Activated T-helper 9 cell treated with anti-CD3 and anti-CD28 coated beads, Interleukin-2, amount 50 U/mL, for 16 hours (primary cell): ENCODE results near the gene WFS1.

ENCODE experiments used
- DNase-seq: peaks from one replicate; pipeline ENCODE4 v3.0.0-alpha.2; 2020; ENCODE audit warnings: low read depth

WFS1 gene

DNA sequence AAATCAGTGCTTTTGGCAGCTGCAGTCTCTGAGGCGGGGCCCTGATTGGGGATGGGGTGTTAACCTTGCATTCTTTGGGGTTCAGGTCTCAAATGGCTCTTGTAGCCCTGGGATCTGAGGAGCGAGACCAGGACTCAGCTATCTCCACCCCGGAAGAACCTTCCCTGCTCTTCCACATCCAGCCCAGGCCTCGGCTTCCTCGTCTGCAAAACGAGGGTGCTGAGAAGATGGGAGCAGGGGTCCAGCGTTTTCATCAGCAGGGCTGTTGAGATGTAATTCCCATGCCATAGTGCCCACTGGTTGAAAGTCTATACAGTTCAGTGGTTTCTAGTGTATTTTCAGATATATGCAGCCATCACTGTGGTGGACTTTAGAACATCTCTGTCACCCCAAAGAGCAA, 34.6 kb upstream of the WFS1 start:
- no peak for DNase-seq

DNA sequence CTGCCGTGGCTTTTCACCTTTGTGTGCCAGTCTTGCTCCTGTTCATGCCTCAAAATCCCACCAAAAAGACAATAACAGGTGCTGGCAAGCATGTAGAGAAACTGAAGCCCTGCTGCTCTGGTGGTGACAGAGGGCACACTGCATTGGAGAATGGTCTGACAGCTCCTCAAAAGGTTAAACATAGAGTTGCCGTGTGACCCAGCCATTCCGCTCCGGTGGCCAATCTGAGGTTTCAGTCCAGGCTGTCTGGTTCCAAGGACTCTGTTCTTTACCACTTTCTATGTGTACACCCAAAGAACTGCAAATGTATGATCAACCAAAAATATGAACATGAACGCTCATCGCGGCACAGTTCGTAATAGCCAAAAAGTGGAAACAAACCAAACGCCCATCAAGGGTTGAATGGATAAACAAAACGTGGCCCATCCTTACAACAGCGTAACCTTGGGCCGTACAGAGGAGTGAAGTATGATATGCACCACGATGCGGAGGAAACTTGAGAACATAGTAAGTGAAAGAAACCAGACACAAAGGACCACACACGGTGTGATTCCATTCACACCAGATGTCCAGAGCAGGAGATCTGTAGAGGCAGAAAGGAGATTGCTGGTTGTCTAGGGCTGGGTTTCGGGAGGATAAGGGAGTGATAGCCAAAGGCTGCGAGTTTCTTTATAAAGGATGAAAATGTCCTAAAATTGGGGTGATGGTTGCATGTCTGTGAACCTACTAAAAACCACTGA, 33.6 kb upstream of the WFS1 start:
- no peak for DNase-seq

DNA sequence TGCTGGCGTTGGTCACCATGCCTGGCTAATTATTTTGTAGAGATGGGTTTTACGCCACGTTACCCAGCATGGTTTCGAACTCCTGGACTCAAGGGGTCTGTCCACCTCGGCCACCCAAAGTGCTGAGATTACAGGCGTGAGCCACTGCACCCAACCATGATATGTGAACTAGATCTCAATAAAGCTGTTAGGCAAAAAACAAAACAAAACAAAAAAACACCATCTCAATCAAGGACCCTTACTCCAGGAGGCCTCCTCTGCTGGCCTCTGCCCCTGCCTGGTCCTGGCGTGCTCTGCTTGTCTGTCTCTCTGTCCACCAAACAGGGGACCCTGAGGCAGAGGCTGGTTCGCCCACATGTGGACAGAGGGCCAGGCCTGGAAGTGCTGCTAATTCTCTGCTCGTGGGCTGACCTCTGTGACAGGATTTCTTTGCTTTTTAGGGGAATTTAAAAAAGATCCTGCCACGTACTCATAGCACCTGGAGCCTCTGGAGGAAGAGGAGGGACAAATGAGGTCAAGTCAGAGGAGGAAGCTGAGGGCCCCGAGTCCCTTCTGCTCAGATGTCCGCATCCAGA, 32.7 kb upstream of the WFS1 start:
- no peak for DNase-seq

DNA sequence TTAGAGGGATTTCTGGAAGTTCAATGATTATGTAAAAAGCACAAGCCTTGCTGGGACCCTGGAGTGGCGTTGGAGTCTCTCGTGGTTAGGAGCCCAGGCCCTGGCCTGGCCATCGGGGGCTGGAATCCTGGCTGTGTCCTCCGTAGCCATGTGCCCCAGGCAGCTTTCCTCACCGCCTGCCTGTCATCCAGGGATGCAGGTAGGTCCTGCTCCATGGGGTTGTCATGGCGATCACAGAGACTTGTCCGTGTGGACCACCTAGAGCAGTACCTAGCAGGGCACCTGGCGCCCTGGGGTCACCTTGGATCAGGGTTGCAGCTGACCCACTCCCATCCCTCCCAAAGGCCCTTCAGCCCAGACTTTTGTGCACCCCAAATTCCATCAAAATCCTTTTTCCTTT, 30.2 kb upstream of the WFS1 start:
- DNase-seq = no peak

DNA sequence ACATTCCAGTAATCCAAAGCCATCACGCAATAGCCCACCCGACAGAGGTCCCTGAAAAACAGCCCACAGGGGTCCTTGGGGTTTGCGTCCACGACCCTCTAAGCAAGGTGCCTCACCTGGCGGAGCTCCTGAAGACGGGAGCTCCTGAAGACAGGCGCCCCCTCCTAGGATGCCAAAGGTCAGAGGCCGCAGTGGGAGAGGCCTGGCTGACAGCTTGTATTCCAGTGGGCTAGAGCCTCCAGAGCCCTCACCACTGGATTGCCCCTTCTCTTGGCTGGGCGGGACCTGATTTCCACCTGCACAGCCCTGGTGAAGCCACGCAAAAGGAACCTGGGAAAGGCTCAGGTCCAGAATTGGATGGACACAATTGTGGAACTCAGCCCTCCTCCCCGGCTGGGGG, 29.7 kb upstream of the WFS1 start:
- no peak for DNase-seq

DNA sequence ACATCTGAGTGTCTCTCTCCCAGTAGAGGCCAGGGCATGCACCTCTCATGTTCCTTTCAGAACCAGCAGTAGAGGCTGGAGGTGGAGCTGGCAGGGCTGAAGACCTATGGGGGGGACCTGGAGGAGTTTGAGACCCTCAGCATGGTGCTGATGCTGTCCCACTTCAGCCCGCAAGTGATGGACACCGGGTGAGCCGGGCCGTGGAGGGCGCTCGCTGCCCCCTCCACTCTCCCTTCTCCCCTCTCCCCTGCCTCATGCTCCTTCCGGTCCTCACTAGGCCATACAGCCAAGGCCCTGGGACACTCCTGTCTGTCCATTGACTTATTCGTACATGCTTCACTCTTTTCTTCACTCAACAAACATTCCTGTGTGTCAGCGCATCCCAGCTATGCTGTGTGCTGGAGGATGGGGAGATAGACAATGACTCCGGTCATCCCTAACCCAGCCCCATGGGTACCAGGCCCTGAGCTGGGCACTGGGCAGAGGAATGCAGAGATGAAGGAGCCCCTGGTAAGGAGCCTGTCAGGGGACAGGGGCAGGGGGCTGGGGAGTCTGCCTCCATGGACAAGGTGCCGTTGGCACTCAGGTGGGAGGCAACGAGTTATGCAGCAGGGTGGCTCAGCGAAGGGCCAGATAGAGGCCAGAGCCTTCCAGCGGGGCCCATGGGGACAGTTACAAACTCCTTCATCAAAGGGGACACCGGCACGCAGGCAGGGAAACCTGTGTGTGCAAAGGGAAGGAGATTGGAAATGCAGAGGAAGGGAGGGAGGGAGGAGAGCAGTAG, 28.4 kb upstream of the WFS1 start:
- no peak for DNase-seq

DNA sequence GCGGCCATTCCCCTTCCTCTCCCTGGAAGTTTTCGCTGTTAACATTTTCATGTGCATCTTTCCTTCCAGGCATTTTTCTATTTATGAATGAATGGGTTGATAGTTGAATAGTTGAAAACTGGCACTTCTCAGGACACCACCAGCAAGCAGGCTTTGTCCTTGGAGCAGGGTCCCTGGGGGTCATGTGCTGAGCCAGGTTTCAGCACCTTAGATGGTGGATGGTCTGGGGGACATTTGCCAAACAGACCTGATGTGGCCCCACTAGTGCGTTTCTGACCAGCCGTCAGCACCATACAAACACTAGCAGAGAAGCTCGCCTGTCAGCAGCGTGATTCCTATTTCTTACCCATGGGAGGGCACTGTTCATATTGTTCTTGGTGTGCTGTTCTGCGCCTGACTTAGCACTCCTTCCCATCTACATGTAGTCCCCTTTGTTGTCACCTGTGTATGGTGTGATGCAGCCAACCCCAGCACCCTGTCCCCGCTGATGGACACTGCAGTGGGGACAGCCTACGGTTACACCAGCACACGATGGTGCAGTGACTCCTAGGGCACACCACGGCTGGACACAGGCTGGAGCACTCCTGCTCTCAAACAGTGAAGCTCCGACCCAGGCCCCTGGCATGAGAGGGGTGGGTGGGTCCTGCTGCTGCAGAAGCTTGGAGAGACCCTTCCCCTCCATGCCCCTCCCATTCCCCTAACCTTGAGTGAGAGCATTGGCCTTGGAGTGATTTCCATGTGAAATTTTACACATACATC, 27.2 kb upstream of the WFS1 start:
- no peak for DNase-seq

DNA sequence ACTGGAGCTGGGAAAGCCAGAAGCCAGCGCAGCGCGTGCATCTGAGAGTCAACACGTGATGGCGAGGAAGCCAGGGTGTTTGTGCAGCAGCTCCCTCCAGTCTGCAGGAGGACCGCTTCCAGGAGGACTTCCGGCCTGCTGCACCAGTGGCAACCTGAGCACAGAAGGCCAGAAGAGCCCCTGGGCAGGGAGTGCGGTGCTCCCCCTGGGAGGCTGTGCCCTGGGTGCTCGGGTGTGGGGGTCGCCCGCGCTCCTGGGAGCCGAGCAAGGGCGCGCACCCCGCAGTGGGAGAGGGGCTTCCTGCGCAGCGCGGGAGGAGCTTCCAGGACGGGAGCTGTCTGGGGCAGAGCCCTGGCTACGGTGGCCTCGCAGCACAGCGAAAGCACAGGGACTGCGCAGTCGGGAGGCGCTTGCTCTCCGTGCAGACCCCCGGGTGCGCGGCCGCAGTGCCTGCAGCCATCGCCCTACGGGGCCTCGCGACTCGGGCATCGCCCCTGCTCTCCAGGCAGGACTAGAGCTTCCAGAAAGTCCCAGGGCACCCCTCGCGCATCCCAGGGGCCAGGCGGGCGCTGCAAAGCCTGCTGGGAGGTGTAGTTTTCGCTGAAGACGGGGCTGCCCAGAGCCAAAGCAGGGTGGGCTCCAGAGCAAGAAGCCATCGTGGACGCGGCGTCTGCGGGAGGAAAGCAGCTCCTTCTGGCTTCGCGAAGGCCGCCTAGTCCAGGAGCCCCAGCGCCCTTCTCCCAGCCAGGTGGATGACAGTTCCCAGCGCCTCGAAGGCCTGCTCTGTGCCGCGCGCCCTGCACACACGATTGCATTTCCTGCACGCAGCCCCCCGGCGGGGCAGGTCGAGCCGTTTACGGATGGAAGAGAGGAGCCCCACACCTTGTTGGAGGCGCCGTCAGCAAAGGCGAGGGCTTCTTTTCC, 24.1 kb upstream of the WFS1 start:
- no peak for DNase-seq

DNA sequence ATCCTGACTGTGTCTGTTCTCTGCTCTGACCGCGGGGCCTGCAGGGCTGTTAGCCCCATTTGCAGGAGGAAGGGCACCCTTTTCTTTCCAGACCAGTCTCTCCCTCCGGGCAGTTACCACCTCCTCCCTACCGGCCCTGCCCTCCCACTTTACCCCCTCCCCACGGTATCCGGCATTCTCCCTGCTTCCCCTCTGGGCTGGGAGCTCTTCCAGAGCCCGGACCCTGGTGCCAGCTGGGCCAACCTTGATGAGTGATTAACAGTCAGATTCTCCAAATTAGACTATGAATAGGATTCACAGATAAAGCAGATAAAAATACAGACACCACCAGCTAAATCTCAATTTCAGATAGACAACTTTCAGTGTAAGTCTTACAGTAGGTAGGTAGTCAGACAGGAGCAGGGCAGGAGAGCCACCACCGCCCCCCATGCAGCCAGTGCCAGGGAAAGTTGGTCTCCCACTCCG, 23.4 kb upstream of the WFS1 start:
- DNase-seq = no peak

DNA sequence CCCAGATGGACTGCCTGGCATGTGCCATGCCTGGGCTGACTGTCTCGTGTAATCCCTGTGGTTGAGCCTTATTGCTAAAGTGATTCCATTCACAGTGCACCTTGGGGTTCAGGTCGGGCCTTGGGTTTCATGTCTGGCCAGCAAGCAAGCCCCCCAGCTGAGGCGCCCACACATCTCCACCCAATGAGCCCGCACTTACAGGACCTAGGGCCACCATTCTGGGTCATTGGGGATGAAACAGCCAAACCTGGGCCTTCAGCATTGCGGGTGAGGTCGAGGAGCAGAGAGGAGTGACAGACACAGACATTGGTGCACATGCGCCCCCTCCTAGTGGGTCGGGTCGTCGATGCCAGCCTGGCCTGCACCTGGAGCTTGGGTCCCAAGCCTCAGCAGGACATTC, 21.3 kb upstream of the WFS1 start:
- no peak for DNase-seq

DNA sequence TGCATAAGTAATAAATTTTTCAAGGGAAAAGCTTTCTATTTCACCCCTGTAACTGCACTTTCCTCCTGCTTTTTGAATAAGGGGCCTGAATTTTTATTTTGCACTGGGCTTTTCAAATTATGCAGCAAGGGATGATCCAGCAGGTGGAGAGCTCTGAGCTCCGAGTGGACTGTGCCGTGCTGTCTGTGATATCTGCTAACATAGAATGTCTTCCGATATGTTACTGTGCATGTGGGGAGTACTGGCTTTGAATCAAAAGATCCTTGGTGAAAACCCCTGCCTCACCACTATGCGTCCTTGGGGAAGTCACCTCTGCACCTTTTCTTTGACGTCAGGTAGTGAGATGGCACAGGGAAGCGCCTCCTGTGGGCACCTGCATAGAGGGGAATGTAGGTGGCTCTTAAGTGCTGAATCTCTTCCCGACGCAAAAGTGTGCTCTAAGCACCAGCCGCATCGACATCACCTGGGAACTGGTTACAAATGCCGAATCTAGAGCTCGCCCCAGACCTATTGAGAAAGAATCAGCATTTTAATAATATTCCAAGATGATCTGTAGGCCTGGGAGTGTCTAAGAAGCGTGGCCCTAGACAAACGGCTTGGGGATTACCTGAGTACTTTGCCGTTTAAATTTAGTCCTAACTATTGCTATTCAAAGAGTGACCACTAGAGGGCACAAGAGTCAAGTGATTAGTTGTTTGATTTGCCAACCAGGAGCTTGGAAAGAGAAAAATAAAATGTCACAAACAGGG, 19.2 kb upstream of the WFS1 start:
- DNase-seq = no peak

DNA sequence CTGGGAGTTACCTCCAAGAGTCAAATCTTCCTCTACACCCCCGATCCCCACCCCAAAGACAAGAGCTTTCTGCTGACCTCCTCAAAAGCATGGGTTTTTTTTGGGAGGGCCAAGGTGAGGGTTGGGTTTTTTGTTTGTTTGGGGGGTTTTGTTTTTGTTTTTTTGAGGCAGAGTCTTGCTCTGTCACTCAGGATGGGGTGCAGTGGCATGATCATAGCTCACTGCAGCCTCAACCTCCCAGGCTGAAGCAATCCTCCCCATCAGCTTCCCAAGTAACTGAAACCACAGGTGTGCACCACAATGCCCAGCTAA, 18.7 kb upstream of the WFS1 start:
- DNase-seq = no peak

DNA sequence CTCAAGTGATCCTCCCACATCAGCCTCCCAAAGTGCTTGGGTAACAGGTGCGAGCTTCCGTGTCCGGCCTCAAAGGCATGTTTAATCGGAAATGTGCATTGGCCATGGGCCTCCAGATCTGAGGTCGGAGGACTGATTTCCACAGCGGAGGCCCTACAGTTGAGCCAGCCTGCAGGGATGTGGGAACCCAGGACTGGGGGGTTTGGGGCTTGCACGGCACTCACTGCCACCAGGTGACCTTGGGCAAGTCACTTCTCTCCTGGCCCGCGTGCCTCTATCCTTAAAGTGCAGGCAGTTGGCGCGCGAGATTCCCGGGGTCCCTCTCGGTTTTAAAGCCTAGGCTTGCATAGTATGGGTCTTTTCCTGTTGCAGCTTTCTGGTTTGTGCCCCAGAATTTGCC, 18.3 kb upstream of the WFS1 start:
- no peak for DNase-seq

DNA sequence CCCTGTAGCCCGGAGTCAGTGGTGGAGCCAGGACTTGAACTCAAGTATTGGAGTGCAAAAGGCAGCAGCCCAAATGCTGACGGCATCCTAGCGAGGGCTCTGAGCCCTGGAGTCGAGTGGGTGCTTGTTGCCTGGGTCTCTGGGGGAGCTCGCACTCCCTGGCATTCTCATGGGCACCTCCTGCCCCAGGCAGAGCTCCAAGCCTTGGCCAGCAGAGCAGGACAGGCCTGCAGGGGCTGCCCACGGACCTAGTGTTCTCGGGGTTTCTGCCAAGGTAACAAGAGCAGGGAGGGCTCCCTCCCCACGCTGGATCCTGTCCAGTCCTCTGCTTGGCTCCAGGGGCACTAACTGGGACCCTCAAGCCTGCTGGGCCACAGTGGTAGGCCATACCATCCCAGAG, 17.6 kb upstream of the WFS1 start:
- no peak for DNase-seq

DNA sequence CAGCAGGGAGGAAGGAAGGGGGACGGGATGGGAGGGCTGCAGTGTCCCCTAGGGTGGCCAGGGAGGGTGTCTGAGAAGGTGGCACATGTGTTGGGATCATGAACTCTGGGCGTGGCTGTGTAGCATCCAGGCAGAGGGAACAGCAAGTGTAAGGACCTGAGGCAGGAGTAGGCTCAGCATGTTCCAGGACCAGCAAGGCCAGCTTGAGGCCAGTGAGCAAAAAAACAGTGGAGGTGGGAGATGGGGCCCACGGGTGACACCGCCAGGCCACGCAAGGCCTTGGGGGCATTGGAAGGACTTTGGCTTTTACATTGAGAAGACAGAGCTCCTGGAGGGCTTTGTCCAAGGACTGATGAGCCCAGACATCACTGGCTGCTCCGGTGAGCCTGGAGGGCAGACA, 16.5 kb upstream of the WFS1 start:
- no peak for DNase-seq

DNA sequence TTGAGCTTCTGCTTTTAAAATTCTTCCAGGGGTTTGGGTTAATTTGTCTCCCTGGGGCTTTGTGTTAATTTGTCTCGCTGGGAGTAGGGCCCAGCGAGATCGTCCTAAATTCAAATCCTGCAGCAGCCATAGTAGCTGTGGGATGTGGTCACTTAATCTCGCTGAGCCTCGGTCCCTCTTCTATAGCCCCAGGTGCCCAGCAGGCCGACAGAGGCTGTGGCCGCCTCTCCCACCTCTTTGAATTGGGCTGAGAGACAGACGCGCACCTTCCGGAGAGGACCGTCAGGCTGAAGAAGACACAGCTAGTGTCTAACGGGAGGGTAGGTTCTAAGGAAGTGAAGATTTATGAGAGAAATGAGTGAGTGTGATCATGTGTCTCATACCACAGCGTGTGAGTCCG, 15.7 kb upstream of the WFS1 start:
- no peak for DNase-seq

DNA sequence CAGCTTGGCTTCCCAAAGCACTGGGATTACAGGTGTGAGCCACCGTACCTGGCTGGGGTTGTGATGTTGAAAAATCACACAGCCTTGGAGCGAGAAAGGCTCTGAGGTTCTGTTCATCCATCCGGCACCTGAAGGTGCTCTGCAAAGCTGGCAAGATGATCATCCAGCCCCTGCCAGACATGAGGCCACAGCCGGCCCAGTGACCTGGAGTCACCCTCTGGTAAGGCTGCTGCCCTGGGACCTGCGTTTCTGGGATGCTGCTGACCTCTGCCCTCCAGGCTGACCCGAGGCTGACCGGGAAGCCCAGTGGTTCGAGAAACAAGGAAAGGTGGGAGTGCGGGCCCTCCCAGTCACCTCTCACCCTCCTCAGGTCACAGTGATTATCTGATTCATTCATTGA, 13.5 kb upstream of the WFS1 start:
- no peak for DNase-seq

DNA sequence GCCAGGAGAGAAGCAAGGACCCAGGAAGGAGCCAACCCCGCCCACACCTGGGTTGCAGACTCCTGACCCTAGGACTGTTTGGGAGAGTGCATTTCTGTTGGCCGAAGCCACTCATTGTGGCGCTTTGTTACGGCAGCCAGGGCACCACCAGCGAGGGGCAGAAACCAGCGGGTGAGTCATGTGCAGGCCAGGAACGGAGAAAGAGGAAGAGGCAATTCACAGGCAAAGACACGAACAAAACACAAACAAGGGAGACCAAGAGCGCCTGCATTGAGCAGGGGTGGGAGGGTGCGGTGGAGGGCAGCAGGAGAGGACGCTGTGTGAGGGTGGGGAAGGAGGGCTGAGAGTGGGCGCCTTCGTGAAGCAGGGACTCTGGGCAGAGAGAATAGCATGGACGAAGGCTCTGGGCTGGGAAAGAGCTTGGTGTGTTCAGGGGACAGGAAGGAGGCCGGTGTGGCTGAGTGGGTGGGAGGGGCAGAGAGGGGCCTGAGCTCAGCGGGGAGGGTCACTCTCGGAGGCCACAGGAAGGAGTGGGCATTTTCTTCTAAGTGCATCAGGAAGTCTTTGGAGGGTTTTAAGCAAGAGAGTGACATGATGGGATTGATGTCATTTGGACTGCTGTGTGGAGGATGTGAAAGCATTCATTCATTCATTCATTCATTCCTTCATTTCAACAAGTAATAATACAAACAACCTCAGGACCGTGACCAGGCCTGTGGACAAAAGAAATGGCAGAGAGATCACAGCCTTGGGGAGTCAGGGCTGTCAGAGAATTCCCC, 12.2 kb upstream of the WFS1 start:
- no peak for DNase-seq

DNA sequence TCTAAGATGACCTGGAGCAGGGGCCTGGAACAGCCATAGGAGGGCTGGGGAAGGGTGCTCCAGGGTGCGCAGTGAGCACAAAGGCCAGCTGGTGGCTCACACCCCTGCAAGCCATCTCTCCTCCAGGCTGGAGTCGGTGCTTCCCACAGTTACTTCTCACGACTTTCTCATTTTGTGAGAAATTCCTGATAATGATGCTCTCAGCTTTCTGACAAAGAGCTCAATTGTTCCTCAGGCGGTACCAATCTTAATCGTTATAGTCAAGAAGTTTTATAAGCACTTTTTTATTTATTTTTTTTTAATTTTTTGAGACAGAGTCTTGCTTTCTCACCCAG, 11.7 kb upstream of the WFS1 start:
- no peak for DNase-seq

DNA sequence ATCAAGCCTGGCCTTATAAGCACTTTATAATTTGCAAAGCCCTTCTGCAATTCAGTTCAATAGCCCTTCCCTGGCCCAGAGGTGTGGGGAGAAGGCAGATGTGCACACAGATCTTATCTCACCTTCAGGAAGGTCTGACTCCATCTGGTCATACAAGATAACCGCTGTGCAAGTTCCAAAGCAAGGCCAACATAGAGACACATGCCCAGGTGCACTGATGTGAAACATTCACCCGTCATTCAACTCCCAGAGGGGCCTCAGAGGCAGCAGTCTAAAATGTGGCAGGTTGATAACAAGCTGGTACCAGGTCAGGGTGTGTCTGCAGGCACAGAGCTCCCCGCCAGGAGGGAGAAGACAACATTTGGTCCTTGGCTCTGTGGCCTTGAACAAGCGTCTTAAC, 10.9 kb upstream of the WFS1 start:
- no peak for DNase-seq
